A673 (cell line): Measurements from ENCODE around the gene IQCC. TPM values are rescaled to one million over a fixed set of nuclear protein-coding genes. Genes with fewer than 3 reads are reported as not detected.

ENCODE experiments used
- BruUV-seq: library from RNA; stranded (reverse); fragments of 400-500 nt; replicated peaks from 2 replicates; lab custom pipeline; 2021; lab: Mats Ljungman, UMichigan
- CTCF ChIA-PET: fragments of 300-600 bp; sonication (Branson Sonifier 250); formaldehyde crosslinking; loops from one replicate; lab custom pipeline; 2022; ENCODE audit warnings: antibody characterized with exemption; lab: Charles Lee
- POLR2A ChIA-PET: fragments of 300-600 bp; sonication (Branson Sonifier 250); formaldehyde crosslinking; loops from one replicate; lab custom pipeline; 2022; ENCODE audit warnings: antibody characterized with exemption; ENCODE audit not compliant: low non-redundant PET; lab: Charles Lee
- DNase-seq: peaks from one replicate; pipeline ENCODE4 v3.0.0-alpha.2; 2015; ENCODE audit warnings: low spot score
- H3K27ac ChIP-seq: fragments of 200-600 bp; sonication (generic); 2 replicates; pipeline ENCODE4 v1.5.1; 2016; ENCODE audit warnings: mixed run types, low read depth, mild to moderate bottlenecking, mixed read lengths, antibody characterized with exemption, low read length; ENCODE audit not compliant: poor library complexity, severe bottlenecking
- H3K27me3 ChIP-seq: fragments of 200-600 bp; sonication (generic); replicated peaks from 2 replicates; pipeline ENCODE4 v1.6.1; 2017; ENCODE audit warnings: mixed run types, low read depth, mild to moderate bottlenecking, mixed read lengths, antibody characterized with exemption, low read length; ENCODE audit not compliant: insufficient read depth, poor library complexity
- H3K36me3 ChIP-seq: fragments of 200-600 bp; sonication (generic); 2 replicates; pipeline ENCODE4 v1.6.1; 2016; ENCODE audit warnings: mixed run types, mild to moderate bottlenecking, mixed read lengths, antibody characterized with exemption, low read length; ENCODE audit not compliant: insufficient read depth, poor library complexity, severe bottlenecking
- H3K4me1 ChIP-seq: fragments of 200-600 bp; sonication (generic); 2 replicates; pipeline ENCODE4 v1.6.1; 2017; ENCODE audit warnings: mixed run types, mild to moderate bottlenecking, mixed read lengths, antibody characterized with exemption, low read length; ENCODE audit not compliant: insufficient read depth, poor library complexity, severe bottlenecking
- H3K4me3 ChIP-seq: fragments of 200-600 bp; sonication (generic); 2 replicates; pipeline ENCODE4 v1.5.1; 2016; ENCODE audit warnings: low read depth, mixed run types, mild to moderate bottlenecking, mixed read lengths, low read length; ENCODE audit not compliant: poor library complexity, severe bottlenecking
- H3K9me3 ChIP-seq: fragments of 200-600 bp; sonication (generic); 2 replicates; pipeline ENCODE4 v1.6.1; 2016; ENCODE audit warnings: mixed run types, low read depth, mild to moderate bottlenecking, mixed read lengths, antibody characterized with exemption, low read length; ENCODE audit not compliant: poor library complexity, severe bottlenecking
- CTCF ChIP-seq: fragments of 300-800, 200-600 bp; sonication (generic); conservative IDR thresholded peaks from 2 replicates; pipeline ENCODE4 v1.5.1; 2017; ENCODE audit warnings: low read depth, mild to moderate bottlenecking, antibody characterized with exemption, low read length, moderate library complexity, mixed read lengths
- EZH2 ChIP-seq: fragments of 200-600 bp; sonication (generic); IDR thresholded peaks from 2 replicates; pipeline ENCODE4 v1.6.1; 2017; ENCODE audit warnings: borderline replicate concordance, low read depth, mild to moderate bottlenecking, mixed read lengths, antibody characterized with exemption, low read length; ENCODE audit not compliant: poor library complexity, severe bottlenecking
- intact Hi-C: fragments of 100-400 bp; cut with micrococcal nuclease; formaldehyde crosslinking; loops from one replicate; pipeline ENCODE4 v1.10.0; 2022; ENCODE audit not compliant: unreplicated experiment
- total RNA-seq: library from RNA; stranded (reverse); gene quantifications from 2 replicates; pipeline ENCODE4 v1.2.3, GENCODE V29; 2021

The IQCC gene
- total RNA-seq, 1 experiment from 2014 or later, result 7.2 TPM

- peak; percentile 76 for DNase-seq
Measured at GRCh38 chr1:32201011-32201855, 4.2 kb upstream of the IQCC start.

GRCh38 chr1:32204943-32205361 is 519 bp upstream of the IQCC start:
- Histone ChIP-seq H3K36me3 (peaks cover 7% of the 10 kb centered on the region), H3K9me3 (no peaks in the 10 kb centered on the region), H3K4me1 (peaks cover 11% of the 10 kb centered on the region), H3K27me3 (no peaks in the 10 kb centered on the region), H3K4me3 (peak overlapping the region; percentile 80), H3K27ac (peak overlapping the region; percentile 87)
- no TSS peak for BruUV-seq
- no peak for TF ChIP-seq CTCF
- no peak for TF ChIP-seq EZH2
- intact Hi-C loops, result no loop called here
- no peak for DNase-seq
- CTCF ChIA-PET, result no interaction called here
- POLR2A ChIA-PET, result interaction anchor here (0.5 kb wide), 1 partner anchor 990 kb away, joined by 3 read pairs; no protein-coding TSS in a partner anchor

More at GRCh38 chr1:32201011-32201855, 4.2 kb upstream of the IQCC start:
- Histone ChIP-seq H3K4me1 (peaks cover 14% of the 10 kb centered on the region), H3K27me3 (no peaks in the 10 kb centered on the region), H3K9me3 (no peaks in the 10 kb centered on the region), H3K36me3 (peaks cover 14% of the 10 kb centered on the region), H3K27ac (peak overlapping the region; percentile 58), H3K4me3 (peak overlapping the region; percentile 62)
- no TSS peak for BruUV-seq
- intact Hi-C loops, result no loop called here
- TF ChIP-seq CTCF, result no peak
- no peak for TF ChIP-seq EZH2
- ChIA-PET CTCF (interaction anchor here (0.5 to 1.2 kb wide), 3 partner anchors 14 to 92 kb away, joined by 3 to 4 read pairs (median 3); no protein-coding TSS in a partner anchor), POLR2A (no interaction called here)

- CTCF ChIA-PET, result interaction anchor here (0.5 kb wide), 1 partner anchor 167 kb away, joined by 9 read pairs; no protein-coding TSS in a partner anchor
- Histone ChIP-seq H3K4me3 (no peak overlapping the region), H3K27me3 (no peaks in the 10 kb centered on the region), H3K4me1 (no peaks in the 10 kb centered on the region), H3K9me3 (no peaks in the 10 kb centered on the region), H3K36me3 (peaks cover 7% of the 10 kb centered on the region), H3K27ac (no peak overlapping the region)
- intact Hi-C loops, result no loop called here
- TF ChIP-seq CTCF (no peak), EZH2 (no peak)
- POLR2A ChIA-PET, result no interaction called here
- BruUV-seq, result no TSS peak
- DNase-seq, result no peak
Measured at GRCh38 chr1:32208469-32208868, 3.0 kb downstream of the IQCC start.
